GM21515 (cell line): ENCODE data around the gene KAT2B.

Experiments
- ATAC-seq: cut with Tn5 transposase; IDR thresholded peaks from one replicate; pipeline ENCODE4 v1.9.1; 2021; ENCODE audit not compliant: unreplicated experiment

KAT2B gene

GRCh38 chr3:20064796-20065564 lies 24.7 kb downstream of the KAT2B start:
- no peak for ATAC-seq

- ATAC-seq: no peak
Observed at GRCh38 chr3:20066079-20066478, 25.8 kb downstream of the KAT2B start.

GRCh38 chr3:20066850-20067617 lies 26.8 kb downstream of the KAT2B start:
- no peak for ATAC-seq

- no peak for ATAC-seq
Observed at GRCh38 chr3:20068512-20069177, 28.4 kb downstream of the KAT2B start.

- ATAC-seq: no peak
Observed at GRCh38 chr3:20069178-20069532, 28.9 kb downstream of the KAT2B start.

GRCh38 chr3:20071175-20071574 lies 30.9 kb downstream of the KAT2B start:
- ATAC-seq: no peak

- no peak for ATAC-seq
Observed at GRCh38 chr3:20072422-20072821, 32.2 kb downstream of the KAT2B start.

GRCh38 chr3:20073068-20073467 lies 32.8 kb downstream of the KAT2B start:
- ATAC-seq: no peak

GRCh38 chr3:20073683-20074082 lies 33.4 kb downstream of the KAT2B start:
- ATAC-seq: no peak

GRCh38 chr3:20074226-20075063 lies 34.2 kb downstream of the KAT2B start:
- no peak for ATAC-seq

GRCh38 chr3:20075197-20075596 lies 35.0 kb downstream of the KAT2B start:
- ATAC-seq: no peak

- ATAC-seq: no peak
Observed at GRCh38 chr3:20076296-20076997, 36.2 kb downstream of the KAT2B start.

GRCh38 chr3:20077068-20077467 lies 36.8 kb downstream of the KAT2B start:
- ATAC-seq: no peak

GRCh38 chr3:20078194-20078714 lies 38.0 kb downstream of the KAT2B start:
- ATAC-seq: no peak

GRCh38 chr3:20079621-20080020 lies 39.4 kb downstream of the KAT2B start:
- no peak for ATAC-seq

- ATAC-seq: peak; percentile 82
Observed at GRCh38 chr3:20080956-20081554, 40.8 kb downstream of the KAT2B start.

GRCh38 chr3:20083253-20083652 lies 43.0 kb downstream of the KAT2B start:
- no peak for ATAC-seq

GRCh38 chr3:20083953-20084352 lies 43.7 kb downstream of the KAT2B start:
- no peak for ATAC-seq

GRCh38 chr3:20091331-20092047 lies 51.2 kb downstream of the KAT2B start:
- ATAC-seq: no peak
